Loucy (cell line): ENCODE measurements around the gene RXYLT1.
"Not testable (repeated sequence)": the region's sequence is repeated elsewhere in the genome, so short reads cannot be mapped to it uniquely, and the experiment has no call there.

Source experiments
- H2AFZ ChIP-seq: fragments of 200-600 bp; sonication (generic); 2 replicates; pipeline ENCODE4 v1.6.0; 2016; ENCODE audit warnings: antibody characterized with exemption, mild to moderate bottlenecking, low read length, moderate library complexity
- H3F3A ChIP-seq: fragments of 200-600 bp; 2 replicates; pipeline ENCODE4 v1.6.0; 2016; ENCODE audit warnings: antibody characterized with exemption, low read depth, mild to moderate bottlenecking
- H3K27me3 ChIP-seq: fragments of 200-600 bp; sonication (generic); 2 replicates; pipeline ENCODE4 v1.6.1; 2014; ENCODE audit warnings: low read length, mild to moderate bottlenecking; ENCODE audit not compliant: insufficient read depth, poor library complexity, severe bottlenecking
- H3K36me3 ChIP-seq: fragments of 200-600 bp; sonication (generic); 2 replicates; pipeline ENCODE4 v1.6.1; 2016; ENCODE audit warnings: low read length; ENCODE audit not compliant: insufficient read depth
- H3K4me1 ChIP-seq: fragments of 200-600 bp; sonication (generic); 2 replicates; pipeline ENCODE4 v1.5.1; 2014; ENCODE audit warnings: low read length, mild to moderate bottlenecking; ENCODE audit not compliant: insufficient read depth, poor library complexity, severe bottlenecking
- H3K4me2 ChIP-seq: fragments of 200-600 bp; sonication (generic); 2 replicates; pipeline ENCODE4 v1.6.0; 2014; ENCODE audit warnings: antibody characterized with exemption, low read length, low read depth, mild to moderate bottlenecking; ENCODE audit not compliant: poor library complexity, severe bottlenecking
- H3K4me3 ChIP-seq: fragments of 200-600 bp; sonication (generic); 2 replicates; pipeline ENCODE4 v1.5.1; 2014; ENCODE audit warnings: low read length, mild to moderate bottlenecking, mixed read lengths; ENCODE audit not compliant: poor library complexity, severe bottlenecking
- H3K79me2 ChIP-seq: fragments of 200-600 bp; sonication (generic); 2 replicates; pipeline ENCODE4 v1.6.1; 2014; ENCODE audit warnings: low read length; ENCODE audit not compliant: insufficient read depth
- H3K9ac ChIP-seq: fragments of 200-600 bp; sonication (generic); 2 replicates; pipeline ENCODE4 v1.6.0; 2014; ENCODE audit warnings: mild to moderate bottlenecking, low read depth, low read length, moderate library complexity; ENCODE audit not compliant: poor library complexity, severe bottlenecking
- H3K9me2 ChIP-seq: fragments of 200-600 bp; sonication (generic); replicated peaks from 2 replicates; pipeline ENCODE4 v1.6.1; 2016; ENCODE audit warnings: low read depth, low read length, mixed read lengths
- H3K9me3 ChIP-seq: fragments of 200-600 bp; sonication (generic); 2 replicates; pipeline ENCODE4 v1.6.1; 2014; ENCODE audit warnings: mild to moderate bottlenecking, antibody characterized with exemption, low read length, low read depth; ENCODE audit not compliant: insufficient read depth
- H4K20me1 ChIP-seq: fragments of 200-600 bp; sonication (generic); 2 replicates; pipeline ENCODE4 v1.6.0; 2014; ENCODE audit warnings: antibody characterized with exemption, low read length, mild to moderate bottlenecking; ENCODE audit not compliant: insufficient read depth, poor library complexity, severe bottlenecking
- EZH2phosphoT487 ChIP-seq: fragments of 200-600 bp; IDR thresholded peaks from 2 replicates; pipeline ENCODE4 v1.6.1; 2018; ENCODE audit warnings: antibody characterized with exemption, mild to moderate bottlenecking, moderate library complexity, borderline replicate concordance
- TF ChIP-seq, protein P1 (sequence below): fragments of 200-600 bp; sonication (generic); conservative IDR thresholded peaks from 2 replicates; pipeline ENCODE4 v1.5.1; 2014; ENCODE audit warnings: mild to moderate bottlenecking, antibody characterized with exemption, low read length

Gene RXYLT1

DNA sequence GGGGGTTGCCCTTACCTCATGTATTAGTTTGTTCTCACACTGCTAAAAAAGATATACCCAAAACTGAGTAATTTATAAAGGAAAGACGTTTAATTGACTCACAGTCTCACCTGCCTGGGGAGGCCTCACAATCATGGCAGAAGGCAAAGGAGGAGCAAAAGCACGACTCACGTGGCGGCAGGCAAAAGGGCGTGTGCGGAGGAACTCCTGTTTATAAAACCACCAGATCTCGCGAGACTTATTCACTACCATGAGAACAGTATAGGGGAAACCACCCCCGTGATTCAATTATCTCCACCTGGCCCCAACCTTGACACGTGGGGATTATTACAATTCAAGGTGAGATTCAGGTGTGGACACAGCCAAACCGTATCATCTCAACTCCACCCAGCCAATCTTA, 33.2 kb upstream of the RXYLT1 start:
- H3K36me3 ChIP-seq, H3F3A ChIP-seq, H2AFZ ChIP-seq, H3K4me1 ChIP-seq, H3K9me3 ChIP-seq, H3K9me2 ChIP-seq, H3K79me2 ChIP-seq, H4K20me1 ChIP-seq, H3K4me3 ChIP-seq, H3K4me2 ChIP-seq, H3K9ac ChIP-seq, H3K27me3 ChIP-seq: not testable (repeated sequence)

DNA sequence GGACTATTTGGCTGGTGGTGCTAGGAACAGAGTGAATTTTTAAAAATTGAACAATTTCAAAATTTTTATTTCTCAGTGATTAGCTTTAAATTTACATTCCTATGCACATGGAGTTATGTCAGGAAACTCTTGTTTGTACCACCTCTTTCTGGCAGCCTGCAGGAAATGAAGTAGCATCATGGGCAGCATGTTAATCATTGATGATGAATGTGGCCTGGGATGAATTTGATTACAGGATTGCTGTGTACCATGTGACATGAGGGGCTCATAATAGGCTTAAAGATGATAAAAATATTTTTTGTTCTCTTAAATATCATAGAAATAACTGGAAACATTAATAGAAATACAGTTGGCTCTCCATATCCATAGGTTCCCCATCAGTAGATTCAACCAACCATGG, 32.6 kb upstream of the RXYLT1 start:
- H3K4me2 ChIP-seq, H3K9me2 ChIP-seq, H3K9me3 ChIP-seq, H3K36me3 ChIP-seq, H3K27me3 ChIP-seq, H2AFZ ChIP-seq, H3F3A ChIP-seq, H3K79me2 ChIP-seq, H3K4me1 ChIP-seq, H3K4me3 ChIP-seq, H4K20me1 ChIP-seq, H3K9ac ChIP-seq: not testable (repeated sequence)

- Histone ChIP-seq H3K27me3 (no peaks in the 10 kb centered on the region), H4K20me1 (no peaks in the 10 kb centered on the region), H3K9ac (no peak overlapping the region), H3K4me1 (peaks cover 6% of the 10 kb centered on the region), H3F3A (no peaks in the 10 kb centered on the region), H3K9me3 (no peaks in the 10 kb centered on the region), H3K4me3 (no peak overlapping the region), H3K4me2 (no peak overlapping the region), H3K9me2 (no peaks in the 10 kb centered on the region), H2AFZ (no peak overlapping the region), H3K79me2 (no peaks in the 10 kb centered on the region), H3K36me3 (no peaks in the 10 kb centered on the region)
- TF ChIP-seq, protein P1, sequence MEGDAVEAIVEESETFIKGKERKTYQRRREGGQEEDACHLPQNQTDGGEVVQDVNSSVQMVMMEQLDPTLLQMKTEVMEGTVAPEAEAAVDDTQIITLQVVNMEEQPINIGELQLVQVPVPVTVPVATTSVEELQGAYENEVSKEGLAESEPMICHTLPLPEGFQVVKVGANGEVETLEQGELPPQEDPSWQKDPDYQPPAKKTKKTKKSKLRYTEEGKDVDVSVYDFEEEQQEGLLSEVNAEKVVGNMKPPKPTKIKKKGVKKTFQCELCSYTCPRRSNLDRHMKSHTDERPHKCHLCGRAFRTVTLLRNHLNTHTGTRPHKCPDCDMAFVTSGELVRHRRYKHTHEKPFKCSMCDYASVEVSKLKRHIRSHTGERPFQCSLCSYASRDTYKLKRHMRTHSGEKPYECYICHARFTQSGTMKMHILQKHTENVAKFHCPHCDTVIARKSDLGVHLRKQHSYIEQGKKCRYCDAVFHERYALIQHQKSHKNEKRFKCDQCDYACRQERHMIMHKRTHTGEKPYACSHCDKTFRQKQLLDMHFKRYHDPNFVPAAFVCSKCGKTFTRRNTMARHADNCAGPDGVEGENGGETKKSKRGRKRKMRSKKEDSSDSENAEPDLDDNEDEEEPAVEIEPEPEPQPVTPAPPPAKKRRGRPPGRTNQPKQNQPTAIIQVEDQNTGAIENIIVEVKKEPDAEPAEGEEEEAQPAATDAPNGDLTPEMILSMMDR = no peak
- no peak for TF ChIP-seq EZH2phosphoT487
Measured at GRCh38 chr12:63747553-63747952, 32.2 kb upstream of the RXYLT1 start.

DNA sequence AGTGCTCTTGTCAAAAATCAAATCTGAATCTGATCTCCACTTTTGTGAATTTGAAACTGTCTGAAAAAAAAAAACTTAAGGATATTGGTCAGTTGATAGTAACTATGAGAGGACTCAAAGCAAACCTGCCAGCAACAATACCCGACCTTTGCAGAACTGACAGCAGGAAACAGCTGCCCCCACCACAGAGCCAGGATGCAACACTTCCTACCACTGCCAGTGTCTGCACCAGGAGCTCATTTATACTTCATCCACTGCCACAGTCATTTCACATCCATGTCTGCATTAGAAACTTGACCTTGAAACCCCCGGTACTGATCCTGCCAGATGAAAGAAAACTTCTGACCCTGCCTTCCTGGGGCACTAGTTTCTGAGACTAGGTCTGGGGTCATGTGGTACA, 27.4 kb upstream of the RXYLT1 start:
- Histone ChIP-seq H3K4me2 (peak overlapping the region; percentile 33), H3K4me1 (peaks cover 11% of the 10 kb centered on the region), H3K9me3 (no peaks in the 10 kb centered on the region), H3K4me3 (no peak overlapping the region), H4K20me1 (no peaks in the 10 kb centered on the region), H2AFZ (no peak overlapping the region), H3K9ac (no peak overlapping the region), H3K79me2 (no peaks in the 10 kb centered on the region), H3K27me3 (no peaks in the 10 kb centered on the region), H3K9me2 (no peaks in the 10 kb centered on the region), H3K36me3 (no peaks in the 10 kb centered on the region), H3F3A (no peaks in the 10 kb centered on the region)
- TF ChIP-seq EZH2phosphoT487 = no peak
- TF ChIP-seq, protein P1 = no peak
